MM.1S (cell line): ENCODE results near the gene VAV3.

Source experiments
- DNase-seq: peaks from one replicate; pipeline ENCODE4 v3.0.0-alpha.2; 2015
- H2AFZ ChIP-seq: fragments of 300-600 bp; sonication (generic); 2 replicates; pipeline ENCODE4 v1.6.0; 2016; ENCODE audit warnings: antibody characterized with exemption, low read length
- H3F3A ChIP-seq: fragments of 300-600 bp; sonication (generic); 2 replicates; pipeline ENCODE4 v1.6.1; 2016; ENCODE audit warnings: mild to moderate bottlenecking, antibody characterized with exemption, low read length, moderate library complexity, mixed read lengths; ENCODE audit not compliant: insufficient read depth
- H3K27ac ChIP-seq: fragments of 300-600 bp; sonication (generic); 2 replicates; pipeline ENCODE4 v1.5.1; 2016; ENCODE audit warnings: mild to moderate bottlenecking, low read length
- H3K27me3 ChIP-seq: fragments of 300-600 bp; sonication (generic); replicated peaks from 2 replicates; pipeline ENCODE4 v1.6.0; 2016; ENCODE audit warnings: low read length; ENCODE audit not compliant: insufficient read depth
- H3K36me3 ChIP-seq: fragments of 300-600 bp; sonication (generic); replicated peaks from 2 replicates; pipeline ENCODE4 v1.6.1; 2016; ENCODE audit warnings: mild to moderate bottlenecking, low read length, mixed read lengths; ENCODE audit not compliant: insufficient read depth
- H3K4me1 ChIP-seq: fragments of 300-600 bp; sonication (generic); 2 replicates; pipeline ENCODE4 v1.6.1; 2016; ENCODE audit warnings: low read length, mixed read lengths
- H3K4me2 ChIP-seq: fragments of 300-600 bp; sonication (generic); 2 replicates; pipeline ENCODE4 v1.6.0; 2016; ENCODE audit warnings: low read depth, low read length
- H3K4me3 ChIP-seq: fragments of 300-600 bp; sonication (generic); 2 replicates; pipeline ENCODE4 v1.5.1; 2016; ENCODE audit warnings: low read length, mixed read lengths
- H3K79me2 ChIP-seq: fragments of 300-600 bp; sonication (generic); 2 replicates; pipeline ENCODE4 v1.6.1; 2016; ENCODE audit warnings: mixed run types, low read length, mixed read lengths
- H3K9ac ChIP-seq: fragments of 300-600 bp; sonication (generic); 2 replicates; pipeline ENCODE4 v1.6.1; 2016; ENCODE audit warnings: low read length, mixed read lengths
- H3K9me2 ChIP-seq: fragments of 300-600 bp; sonication (generic); replicated peaks from 2 replicates; pipeline ENCODE4 v1.6.1; 2016; ENCODE audit warnings: mild to moderate bottlenecking, low read length, mixed read lengths; ENCODE audit not compliant: insufficient read depth
- H3K9me3 ChIP-seq: fragments of 300-600 bp; sonication (generic); replicated peaks from 2 replicates; pipeline ENCODE4 v1.6.1; 2016; ENCODE audit warnings: mild to moderate bottlenecking, low read length, mixed read lengths; ENCODE audit not compliant: insufficient read depth
- H4K20me1 ChIP-seq: fragments of 300-600 bp; sonication (generic); 2 replicates; pipeline ENCODE4 v1.6.1; 2016; ENCODE audit warnings: mild to moderate bottlenecking, low read length, moderate library complexity, mixed read lengths; ENCODE audit not compliant: insufficient read depth
- CTCF ChIP-seq: fragments of 300-600 bp; sonication (generic); IDR thresholded peaks from 2 replicates; pipeline ENCODE4 v1.5.1; 2016; ENCODE audit warnings: antibody characterized with exemption, low read length, mixed read lengths
- EZH2 ChIP-seq: fragments of 300-600 bp; sonication (generic); optimal IDR thresholded peaks from 2 replicates; pipeline ENCODE3; 2017; ENCODE audit warnings: low read depth, mild to moderate bottlenecking, antibody characterized with exemption, low read length, mixed read lengths
- EZH2phosphoT487 ChIP-seq: fragments of 300-600 bp; sonication (generic); IDR thresholded peaks from 2 replicates; pipeline ENCODE4 v1.6.1; 2018; ENCODE audit warnings: antibody characterized with exemption, low read length

Gene VAV3

DNA sequence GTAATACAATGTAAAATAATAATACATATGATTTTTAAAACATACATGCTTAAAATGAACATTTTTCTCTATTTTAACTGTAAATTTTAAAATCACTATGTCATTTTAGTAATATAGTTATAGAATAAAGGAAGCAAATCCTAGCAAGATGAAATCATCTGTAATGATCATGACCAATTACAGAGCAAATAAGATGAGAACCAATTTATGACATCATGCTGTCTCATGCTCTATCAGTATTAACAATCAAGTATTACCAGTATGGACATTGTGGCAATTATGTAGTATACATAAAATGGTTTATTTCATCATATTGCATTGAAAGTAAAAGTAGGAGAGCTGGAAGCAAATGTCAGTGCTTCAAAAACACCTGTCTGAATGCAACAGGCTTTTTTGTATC lies 255.0 kb downstream of the VAV3 start:
- Histone ChIP-seq H3K27me3 (no peaks in the 10 kb centered on the region), H3K36me3 (no peaks in the 10 kb centered on the region)

GRCh38 chr1:107707111-107707510 lies 257.9 kb downstream of the VAV3 start:
- H3K4me2 ChIP-seq: peak overlapping the region; percentile 83
- TF ChIP-seq CTCF (no peak), EZH2 (no peak), EZH2phosphoT487 (no peak)
- no peaks in the 10 kb centered on the region for H3K9me3 ChIP-seq
- H3F3A ChIP-seq: peaks cover 16% of the 10 kb centered on the region
- H3K4me1 ChIP-seq: peaks cover 33% of the 10 kb centered on the region
- H3K79me2 ChIP-seq: no peaks in the 10 kb centered on the region
- H3K9me2 ChIP-seq: no peaks in the 10 kb centered on the region
- H3K27me3 ChIP-seq: no peaks in the 10 kb centered on the region
- H3K4me3 ChIP-seq: peak overlapping the region; percentile 20; the same call in 1 of the 2 replicates
- no peaks in the 10 kb centered on the region for H3K36me3 ChIP-seq
- peak overlapping the region; percentile 58 for H3K9ac ChIP-seq
- no peaks in the 10 kb centered on the region for H4K20me1 ChIP-seq
- peak overlapping the region; percentile 96 for H3K27ac ChIP-seq
- 0 out of 2 replicates have a peak overlapping the region, but pooled peaks have one; percentile 15 for H2AFZ ChIP-seq
- peak; percentile 76 for DNase-seq

More for the DNA sequence above, 255.0 kb downstream of the VAV3 start:
- Histone ChIP-seq H3K4me3 (no peak overlapping the region), H3K9ac (no peak overlapping the region), H4K20me1 (no peaks in the 10 kb centered on the region), H3K4me2 (no peak overlapping the region), H3K79me2 (no peaks in the 10 kb centered on the region), H3K27ac (no peak overlapping the region), H3K4me1 (peaks cover 28% of the 10 kb centered on the region), H3K9me3 (no peaks in the 10 kb centered on the region), H3K9me2 (no peaks in the 10 kb centered on the region), H3F3A (peaks cover 16% of the 10 kb centered on the region), H2AFZ (no peak overlapping the region)
- TF ChIP-seq EZH2: no peak
- TF ChIP-seq EZH2phosphoT487: no peak
- TF ChIP-seq CTCF: no peak
- DNase-seq: no peak

- no peak for DNase-seq
- Histone ChIP-seq H3K9me2 (no peaks in the 10 kb centered on the region), H2AFZ (no peak overlapping the region), H4K20me1 (no peaks in the 10 kb centered on the region), H3K4me3 (peak overlapping the region; percentile 20; the same call in 1 of the 2 replicates), H3K79me2 (no peaks in the 10 kb centered on the region), H3K4me1 (peaks cover 33% of the 10 kb centered on the region), H3K36me3 (no peaks in the 10 kb centered on the region), H3K27me3 (no peaks in the 10 kb centered on the region), H3K4me2 (peak overlapping the region; percentile 83), H3K9me3 (no peaks in the 10 kb centered on the region), H3K27ac (peak overlapping the region; percentile 96), H3K9ac (peak overlapping the region; percentile 58), H3F3A (peaks cover 16% of the 10 kb centered on the region)
- TF ChIP-seq CTCF: no peak
- TF ChIP-seq EZH2: no peak
- TF ChIP-seq EZH2phosphoT487: no peak
Measured at GRCh38 chr1:107706182-107706581, 258.8 kb downstream of the VAV3 start.
